ENCODE data around the gene WNK3.

DNA sequence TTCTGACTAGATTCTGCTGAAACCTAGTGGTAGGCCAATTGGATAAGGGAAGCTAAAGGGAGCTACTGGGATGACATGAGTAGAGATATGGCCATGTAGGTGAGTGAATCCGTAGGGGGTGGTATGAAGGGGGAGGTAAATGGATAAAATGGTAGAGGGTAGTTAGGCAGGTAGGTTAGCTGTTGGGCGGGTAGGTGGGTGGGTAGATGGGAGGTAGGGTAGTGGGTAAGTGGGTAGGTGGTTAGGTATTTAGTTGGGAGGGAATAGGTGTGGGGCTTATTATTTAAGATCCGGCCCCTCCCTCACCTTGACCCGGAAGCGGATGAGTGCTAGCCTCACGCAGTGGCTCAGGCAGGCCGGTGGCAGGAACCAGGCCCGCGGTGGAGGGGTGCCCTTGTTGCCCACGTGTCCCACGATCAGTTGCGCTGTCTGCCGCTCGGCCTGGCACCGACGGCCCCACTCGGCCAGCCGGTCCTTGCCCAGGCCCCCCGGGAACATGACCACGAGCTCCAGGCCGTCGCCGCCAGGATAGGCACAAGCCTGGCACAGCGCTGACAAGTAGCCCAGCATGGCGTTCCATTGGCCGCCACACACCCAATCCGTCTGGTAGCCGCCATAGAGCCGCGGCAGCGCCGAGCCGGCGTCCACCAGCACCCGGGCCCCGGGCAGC lies 175.5 kb downstream of the WNK3 start:
- TF ChIP-seq, protein P1, sequence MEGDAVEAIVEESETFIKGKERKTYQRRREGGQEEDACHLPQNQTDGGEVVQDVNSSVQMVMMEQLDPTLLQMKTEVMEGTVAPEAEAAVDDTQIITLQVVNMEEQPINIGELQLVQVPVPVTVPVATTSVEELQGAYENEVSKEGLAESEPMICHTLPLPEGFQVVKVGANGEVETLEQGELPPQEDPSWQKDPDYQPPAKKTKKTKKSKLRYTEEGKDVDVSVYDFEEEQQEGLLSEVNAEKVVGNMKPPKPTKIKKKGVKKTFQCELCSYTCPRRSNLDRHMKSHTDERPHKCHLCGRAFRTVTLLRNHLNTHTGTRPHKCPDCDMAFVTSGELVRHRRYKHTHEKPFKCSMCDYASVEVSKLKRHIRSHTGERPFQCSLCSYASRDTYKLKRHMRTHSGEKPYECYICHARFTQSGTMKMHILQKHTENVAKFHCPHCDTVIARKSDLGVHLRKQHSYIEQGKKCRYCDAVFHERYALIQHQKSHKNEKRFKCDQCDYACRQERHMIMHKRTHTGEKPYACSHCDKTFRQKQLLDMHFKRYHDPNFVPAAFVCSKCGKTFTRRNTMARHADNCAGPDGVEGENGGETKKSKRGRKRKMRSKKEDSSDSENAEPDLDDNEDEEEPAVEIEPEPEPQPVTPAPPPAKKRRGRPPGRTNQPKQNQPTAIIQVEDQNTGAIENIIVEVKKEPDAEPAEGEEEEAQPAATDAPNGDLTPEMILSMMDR (IDR thresholded peaks at IDR 0.05; ENCODE audit: low read length) = no peak
- TF ChIP-seq EZH2phosphoT487 (IDR thresholded peaks at IDR 0.05; ENCODE audit: low read length) = no peak

All from MM.1S (cell line).